ENCODE results near the gene SMPD4.
"Not testable (repeated sequence)": the region's sequence is repeated elsewhere in the genome, so short reads cannot be mapped to it uniquely, and the experiment has no call there.

DNA sequence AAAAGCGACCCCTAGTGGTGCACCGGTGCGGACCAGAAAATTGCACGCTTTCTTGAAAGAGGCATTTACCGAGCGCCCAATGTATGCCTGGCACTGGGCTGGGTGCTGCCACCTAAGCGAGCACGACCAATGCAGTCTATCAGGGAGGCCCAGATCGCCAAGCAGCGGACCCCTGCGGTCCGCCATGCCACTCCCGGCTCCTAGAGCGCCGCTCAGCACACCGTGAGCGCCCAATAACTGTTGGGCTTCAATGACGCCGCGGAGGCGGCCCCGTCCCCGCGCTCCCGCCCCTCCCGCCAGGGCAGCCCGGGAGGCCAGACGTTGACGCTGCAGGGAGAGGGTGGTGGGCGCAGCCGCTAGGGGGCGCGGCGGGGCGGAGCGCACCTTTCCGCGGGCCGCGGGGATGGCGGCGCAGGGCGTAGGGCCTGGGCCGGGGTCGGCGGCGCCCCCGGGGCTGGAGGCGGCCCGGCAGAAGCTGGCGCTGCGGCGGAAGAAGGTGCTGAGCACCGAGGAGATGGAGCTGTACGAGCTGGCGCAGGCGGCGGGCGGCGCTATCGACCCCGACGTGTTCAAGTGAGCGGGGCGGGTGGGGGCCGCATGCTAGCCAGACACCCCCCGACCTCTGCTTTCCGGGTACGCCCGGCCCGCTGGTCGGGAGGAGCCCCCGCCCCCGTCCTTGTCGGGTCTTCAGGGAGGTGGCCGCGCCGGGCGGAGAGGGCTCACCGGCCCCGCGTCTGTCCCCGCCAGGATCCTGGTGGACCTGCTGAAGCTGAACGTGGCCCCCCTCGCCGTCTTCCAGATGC lies 679 bp upstream of the SMPD4 start, which contains the start of gene MZT2B:
- TF ChIP-seq, protein P1, sequence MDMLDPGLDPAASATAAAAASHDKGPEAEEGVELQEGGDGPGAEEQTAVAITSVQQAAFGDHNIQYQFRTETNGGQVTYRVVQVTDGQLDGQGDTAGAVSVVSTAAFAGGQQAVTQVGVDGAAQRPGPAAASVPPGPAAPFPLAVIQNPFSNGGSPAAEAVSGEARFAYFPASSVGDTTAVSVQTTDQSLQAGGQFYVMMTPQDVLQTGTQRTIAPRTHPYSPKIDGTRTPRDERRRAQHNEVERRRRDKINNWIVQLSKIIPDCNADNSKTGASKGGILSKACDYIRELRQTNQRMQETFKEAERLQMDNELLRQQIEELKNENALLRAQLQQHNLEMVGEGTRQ (IDR thresholded peaks at IDR 0.05), result not testable (repeated sequence)
- TF ChIP-seq ESRRA (IDR thresholded peaks at IDR 0.05; ENCODE audit: borderline replicate concordance, low read length); KDM1A (IDR thresholded peaks at IDR 0.05; ENCODE audit: low read depth); CHD2 (IDR thresholded peaks at IDR 0.05; ENCODE audit: low read length, partially characterized antibody); CBX8 (IDR thresholded peaks at IDR 0.05); EP300 (IDR thresholded peaks at IDR 0.05): not testable (repeated sequence)
- peak; percentile 76 for TF ChIP-seq SMC3 (IDR thresholded peaks at IDR 0.05)
- peak; percentile 35 to 50; a peak in 2 of 5 replicates for TF ChIP-seq RAD21 (conservative IDR thresholded peaks at IDR 0.05 in 1 of 2, IDR thresholded peaks at IDR 0.05 in 1 of 2)
- TF ChIP-seq, protein P2, sequence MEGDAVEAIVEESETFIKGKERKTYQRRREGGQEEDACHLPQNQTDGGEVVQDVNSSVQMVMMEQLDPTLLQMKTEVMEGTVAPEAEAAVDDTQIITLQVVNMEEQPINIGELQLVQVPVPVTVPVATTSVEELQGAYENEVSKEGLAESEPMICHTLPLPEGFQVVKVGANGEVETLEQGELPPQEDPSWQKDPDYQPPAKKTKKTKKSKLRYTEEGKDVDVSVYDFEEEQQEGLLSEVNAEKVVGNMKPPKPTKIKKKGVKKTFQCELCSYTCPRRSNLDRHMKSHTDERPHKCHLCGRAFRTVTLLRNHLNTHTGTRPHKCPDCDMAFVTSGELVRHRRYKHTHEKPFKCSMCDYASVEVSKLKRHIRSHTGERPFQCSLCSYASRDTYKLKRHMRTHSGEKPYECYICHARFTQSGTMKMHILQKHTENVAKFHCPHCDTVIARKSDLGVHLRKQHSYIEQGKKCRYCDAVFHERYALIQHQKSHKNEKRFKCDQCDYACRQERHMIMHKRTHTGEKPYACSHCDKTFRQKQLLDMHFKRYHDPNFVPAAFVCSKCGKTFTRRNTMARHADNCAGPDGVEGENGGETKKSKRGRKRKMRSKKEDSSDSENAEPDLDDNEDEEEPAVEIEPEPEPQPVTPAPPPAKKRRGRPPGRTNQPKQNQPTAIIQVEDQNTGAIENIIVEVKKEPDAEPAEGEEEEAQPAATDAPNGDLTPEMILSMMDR (IDR thresholded peaks at IDR 0.05), result peak; percentile 78
- TF ChIP-seq, protein P3, sequence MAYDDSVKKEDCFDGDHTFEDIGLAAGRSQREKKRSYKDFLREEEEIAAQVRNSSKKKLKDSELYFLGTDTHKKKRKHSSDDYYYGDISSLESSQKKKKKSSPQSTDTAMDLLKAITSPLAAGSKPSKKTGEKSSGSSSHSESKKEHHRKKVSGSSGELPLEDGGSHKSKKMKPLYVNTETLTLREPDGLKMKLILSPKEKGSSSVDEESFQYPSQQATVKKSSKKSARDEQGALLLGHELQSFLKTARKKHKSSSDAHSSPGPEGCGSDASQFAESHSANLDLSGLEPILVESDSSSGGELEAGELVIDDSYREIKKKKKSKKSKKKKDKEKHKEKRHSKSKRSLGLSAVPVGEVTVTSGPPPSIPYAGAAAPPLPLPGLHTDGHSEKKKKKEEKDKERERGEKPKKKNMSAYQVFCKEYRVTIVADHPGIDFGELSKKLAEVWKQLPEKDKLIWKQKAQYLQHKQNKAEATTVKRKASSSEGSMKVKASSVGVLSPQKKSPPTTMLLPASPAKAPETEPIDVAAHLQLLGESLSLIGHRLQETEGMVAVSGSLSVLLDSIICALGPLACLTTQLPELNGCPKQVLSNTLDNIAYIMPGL (CRISPR knock-in tag; IDR thresholded peaks at IDR 0.05; ENCODE audit: borderline replicate concordance), result not testable (repeated sequence)
